Activated CD8-positive, alpha-beta memory T cell treated with anti-CD3 and anti-CD28 coated beads for 48 hours (primary cell): ENCODE data around the gene THRSP.
A peak's percentile ranks its signal among the peaks of the same experiment; 100 is the strongest.
"Not testable (repeated sequence)": the region's sequence is repeated elsewhere in the genome, so short reads cannot be mapped to it uniquely, and the experiment has no call there.

Source experiments
- DNase-seq, 3 experiments: peaks; one replicate each; pipeline ENCODE4 v3.0.0-alpha.2; 2020; ENCODE audit warnings: low read depth in 2 of 3, low spot score in 2 of 3

THRSP gene

GRCh38 chr11:78038697-78039313, 24.9 kb upstream of the THRSP start:
- no peak for DNase-seq

GRCh38 chr11:78039391-78039918, 24.2 kb upstream of the THRSP start:
- DNase-seq, result no peak

- peak; percentile 6 to 23 (median 13) for DNase-seq
These were observed 23.6 kb upstream of the THRSP start for GRCh38 chr11:78039919-78040671.

DNA sequence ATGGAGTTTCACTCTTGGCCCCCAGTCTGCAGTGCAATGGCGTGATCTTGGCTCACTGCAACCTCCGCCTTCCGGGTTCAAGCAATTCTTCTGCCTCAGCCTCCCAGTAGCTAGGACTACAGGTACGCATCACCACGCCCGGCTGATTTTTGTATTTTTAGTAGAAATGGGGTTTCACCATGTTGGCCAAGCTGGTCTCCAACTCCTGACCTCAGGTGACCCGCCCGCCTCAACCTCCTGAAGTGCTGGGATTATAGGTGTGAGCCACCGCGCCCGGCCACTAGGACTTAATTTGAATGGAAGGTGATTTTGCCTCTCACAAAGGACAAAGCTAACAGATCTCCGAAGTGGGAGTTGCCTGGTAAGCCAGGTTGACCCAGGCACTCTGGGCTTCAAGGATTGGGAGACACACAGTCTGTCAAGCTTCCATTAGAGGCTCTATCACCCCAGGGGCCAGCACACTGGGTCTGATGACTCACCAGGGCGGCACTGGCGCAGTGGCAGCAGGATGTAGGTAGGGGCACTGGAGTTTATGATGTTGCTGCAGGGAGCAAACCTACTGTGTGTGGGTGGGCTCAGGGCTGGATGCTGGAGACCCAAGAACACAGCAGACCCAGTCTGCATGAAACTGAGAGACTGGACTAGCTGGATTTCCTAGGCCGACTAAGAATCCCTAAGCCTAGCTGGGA, 22.8 kb upstream of the THRSP start:
- DNase-seq, result no peak

- not testable (repeated sequence) for DNase-seq
These were observed 22.3 kb upstream of the THRSP start for GRCh38 chr11:78041380-78041719.

- DNase-seq, result no peak
These were observed 21.7 kb upstream of the THRSP start for GRCh38 chr11:78041843-78042440.

- DNase-seq, result no peak
These were observed 19.0 kb upstream of the THRSP start for GRCh38 chr11:78044706-78045105.

- DNase-seq, result peak; percentile 52 to 69 (median 63)
These were observed 17.7 kb upstream of the THRSP start for GRCh38 chr11:78045851-78046485.

- no peak for DNase-seq
These were observed 17.2 kb upstream of the THRSP start for GRCh38 chr11:78046486-78046854.

DNA sequence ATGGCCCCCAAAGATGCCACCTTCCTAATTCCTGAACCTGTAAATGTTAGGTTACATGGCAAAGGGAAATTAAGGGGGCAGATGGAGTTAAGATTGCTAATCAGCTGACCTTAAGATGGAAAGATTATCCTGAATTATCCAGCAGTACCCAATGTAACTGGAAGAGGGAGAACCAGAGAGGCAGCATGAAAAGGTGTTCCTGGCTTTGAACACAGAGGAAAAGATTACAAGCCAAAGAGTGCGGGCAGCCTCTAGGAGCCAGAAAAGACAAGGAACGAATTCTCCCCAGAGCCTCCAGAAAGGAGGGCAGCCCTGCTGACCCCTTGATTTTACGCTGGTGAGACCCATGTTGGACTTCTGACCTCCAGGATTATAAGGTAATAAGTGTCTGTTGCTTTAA, 15.1 kb upstream of the THRSP start:
- DNase-seq, result no peak

DNA sequence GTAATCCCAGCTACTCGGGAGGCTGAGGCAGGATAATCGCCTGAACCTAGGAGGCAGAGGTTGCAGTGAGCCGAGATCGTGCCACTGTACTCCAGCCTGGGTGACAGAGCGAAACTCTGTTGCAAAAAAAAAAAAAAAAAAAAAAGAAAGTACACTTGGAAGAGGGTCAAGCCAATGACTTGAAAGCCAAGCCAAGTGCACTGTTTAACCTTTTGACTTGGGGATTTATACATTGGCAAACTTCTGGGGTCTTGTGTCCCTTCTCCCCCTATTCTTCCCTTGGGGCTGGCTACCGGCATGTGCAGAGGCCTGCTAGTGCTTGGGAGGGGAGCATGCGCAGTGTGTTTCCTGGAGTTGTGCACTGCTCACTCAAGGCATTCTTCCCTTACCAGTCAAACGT, 14.3 kb upstream of the THRSP start:
- no peak for DNase-seq

DNA sequence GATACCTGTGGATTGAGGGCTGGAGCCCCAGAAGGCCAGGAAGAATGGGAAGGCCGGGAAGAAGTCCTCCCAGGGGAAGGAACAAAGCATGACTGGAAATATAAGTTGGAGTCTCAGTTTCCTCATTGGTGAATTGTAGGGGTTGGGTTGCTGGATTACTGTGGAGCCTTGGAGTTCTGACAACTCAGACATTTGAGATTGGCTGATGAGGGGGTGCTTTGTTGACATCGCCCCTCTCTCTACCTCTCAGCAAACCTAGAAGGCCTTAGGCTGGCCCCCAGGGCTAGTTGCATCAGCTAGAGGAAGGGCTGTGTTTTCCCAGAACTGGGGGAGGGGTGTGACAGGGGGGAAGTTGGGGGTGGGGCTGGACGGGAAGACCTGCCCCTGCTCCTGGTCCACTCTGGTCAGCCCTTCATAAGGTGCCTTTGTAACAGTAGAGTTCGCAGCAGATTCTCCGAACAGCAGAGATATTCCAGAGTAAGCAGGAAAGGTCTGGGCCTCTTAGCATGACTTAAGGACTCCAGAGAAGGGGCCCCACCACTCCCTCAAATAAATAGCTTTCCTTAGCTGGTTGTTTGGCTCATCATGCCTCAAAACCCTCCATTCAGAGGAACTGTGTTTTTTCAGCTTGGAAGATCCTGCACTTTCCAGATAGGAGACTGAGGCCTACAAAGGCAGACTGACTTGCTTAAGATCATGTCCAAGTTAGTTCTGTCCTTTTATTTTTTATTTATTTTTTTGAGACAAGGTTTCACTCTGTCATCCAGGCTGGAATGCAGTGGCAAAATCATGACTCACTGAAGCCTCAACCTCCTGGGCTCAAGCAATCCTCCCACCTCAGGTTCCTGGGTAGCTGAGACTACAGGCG, 12.5 kb upstream of the THRSP start:
- DNase-seq, result no peak

GRCh38 chr11:78054971-78055370, 8.7 kb upstream of the THRSP start:
- DNase-seq, result no peak

GRCh38 chr11:78056093-78056492, 7.6 kb upstream of the THRSP start:
- DNase-seq, result no peak

DNA sequence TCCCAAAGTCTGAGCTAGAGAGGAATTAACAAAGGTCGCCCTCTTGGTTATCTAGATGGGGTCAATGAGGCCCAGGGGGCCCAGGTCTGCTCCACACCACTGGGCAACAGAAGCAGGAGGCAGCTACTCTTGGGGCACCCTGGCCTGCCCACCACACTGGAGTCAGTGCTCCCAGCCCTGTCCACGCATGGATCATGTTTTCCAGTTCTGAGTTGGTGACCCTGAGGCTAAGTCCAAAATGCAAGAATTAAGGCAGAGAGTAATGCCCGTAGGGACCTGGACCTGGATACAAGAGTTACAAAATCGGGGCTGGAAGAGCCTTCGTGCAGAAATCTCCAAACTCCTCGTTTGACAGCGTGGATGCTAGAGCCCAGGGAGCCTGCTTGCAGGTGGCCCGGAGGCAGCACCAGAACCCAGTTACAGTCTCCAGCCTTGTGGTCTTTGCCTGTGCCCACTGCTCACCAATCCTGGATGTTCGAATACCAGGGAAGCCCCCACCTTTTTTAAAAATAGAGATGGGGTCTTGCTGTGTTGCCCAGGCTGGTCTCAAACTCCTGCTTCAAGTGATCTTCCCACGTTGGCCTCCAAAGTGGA, 6.1 kb upstream of the THRSP start:
- DNase-seq, result no peak

DNA sequence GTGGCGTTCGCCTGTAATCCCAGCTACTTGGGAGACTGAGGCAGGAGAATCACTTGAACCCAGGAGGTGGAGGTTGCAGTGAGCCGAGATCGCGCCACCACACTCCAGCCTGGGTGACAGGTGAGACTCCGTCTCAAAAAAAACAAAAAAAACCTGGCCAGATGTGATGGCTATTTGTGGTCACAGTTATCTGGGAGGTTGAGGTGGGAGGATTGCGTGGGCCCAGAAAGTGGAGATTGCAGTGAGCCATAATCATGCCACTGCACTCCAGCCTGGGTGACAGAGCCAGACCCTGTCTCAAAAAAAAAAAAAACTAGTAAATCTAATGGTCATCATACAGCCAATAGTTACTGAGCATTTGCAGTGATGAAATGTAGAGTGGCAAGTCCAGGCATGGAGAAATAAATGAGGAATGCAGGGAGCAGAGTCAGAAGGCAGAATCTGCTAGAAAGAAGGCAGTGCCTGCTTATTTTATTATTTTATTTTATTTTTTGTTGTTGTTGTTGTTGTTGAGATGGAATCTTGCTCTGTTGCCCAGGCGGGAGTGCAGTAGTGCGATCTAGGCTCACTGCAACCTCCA, 3.8 kb upstream of the THRSP start:
- not testable (repeated sequence) for DNase-seq

DNA sequence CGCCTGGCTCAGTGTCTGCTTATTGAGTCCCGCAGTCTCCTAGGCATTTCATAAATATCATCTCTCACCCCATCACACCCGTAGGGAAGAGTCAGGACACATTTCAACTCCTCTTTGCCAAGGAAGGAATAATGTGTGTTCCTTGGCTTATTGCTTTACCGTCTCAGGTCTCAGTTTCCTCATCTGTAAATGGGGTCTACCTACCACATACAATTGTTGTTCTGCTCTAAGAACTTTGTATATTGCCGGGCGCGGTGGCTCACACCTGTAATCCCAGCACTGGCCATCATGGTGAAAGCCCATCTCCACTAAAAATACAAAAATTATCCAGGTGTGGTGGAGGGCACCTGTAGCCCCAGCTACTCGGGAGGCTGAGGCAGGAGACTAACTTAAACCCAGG, 3.1 kb upstream of the THRSP start:
- DNase-seq, result no peak

DNA sequence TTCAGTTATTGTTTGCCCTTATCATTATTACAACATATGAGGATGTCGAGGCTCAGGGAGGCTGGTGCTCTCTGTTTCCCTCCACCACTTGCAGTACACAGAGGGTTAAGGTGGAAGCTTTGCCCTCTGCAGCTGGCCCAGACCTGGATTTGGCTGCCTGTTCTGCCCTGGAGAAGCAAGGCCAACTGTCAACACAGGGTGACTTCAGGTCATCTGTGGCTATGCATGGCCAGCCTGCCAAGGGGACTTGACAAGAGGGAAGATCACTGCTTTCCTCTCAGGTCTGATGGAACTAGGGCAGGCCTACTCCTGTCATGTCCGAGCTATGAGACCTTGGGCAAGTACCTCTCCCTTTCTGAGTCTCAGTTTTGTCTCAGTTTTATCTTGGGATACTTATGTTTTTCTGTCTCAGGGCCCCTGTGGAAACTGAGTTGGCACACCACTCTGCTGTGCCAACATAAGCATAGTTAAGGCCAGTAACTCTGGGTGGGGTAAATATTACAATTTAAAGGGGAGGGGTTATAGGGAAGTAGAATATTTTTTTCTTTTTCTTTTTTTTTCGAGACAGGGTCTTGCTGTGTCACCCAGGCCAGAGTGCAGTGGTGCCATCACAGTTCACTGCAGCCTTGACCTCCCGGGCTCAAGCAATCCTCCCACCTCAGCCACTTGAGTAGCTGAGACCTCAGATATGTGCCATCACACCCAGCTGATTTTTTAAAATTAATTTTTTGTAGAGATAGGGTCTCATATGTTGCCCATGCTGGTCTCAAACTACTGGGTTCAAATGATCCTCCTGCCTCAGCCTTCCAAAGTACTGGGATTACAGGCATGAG, 2.4 kb upstream of the THRSP start:
- DNase-seq, result no peak

GRCh38 chr11:78061921-78062311, 1.7 kb upstream of the THRSP start:
- no peak for DNase-seq
